Measurements from ENCODE around the gene NLGN1. TPM values are rescaled to one million over a fixed set of nuclear protein-coding genes. Genes with fewer than 3 reads are reported as not detected.
A peak's percentile ranks its signal among the peaks of the same experiment; 100 is the strongest.

The NLGN1 gene
- total RNA-seq, 1 experiment from 2014 or later = 3.2 TPM

- no peaks in the 10 kb centered on the region; the same call in 1 of the 2 replicates for H3K4me1 ChIP-seq (replicated peaks)
- H3K4me3 ChIP-seq = no peak overlapping the region
- no peak overlapping the region for H3K27ac ChIP-seq
- no peaks in the 10 kb centered on the region for H3K36me3 ChIP-seq
- DNase-seq (ENCODE audit: low read depth in 1 of 2, low spot score in 2 of 2) = peak in 1 of 2 experiments; percentile 16
- no peaks in the 10 kb centered on the region for H3K27me3 ChIP-seq (replicated peaks)
- H3K9me3 ChIP-seq (replicated peaks) = no peaks in the 10 kb centered on the region
These were observed 595.8 kb downstream of the NLGN1 start for GRCh38 chr3:173993299-173993698.

- H3K9me3 ChIP-seq (replicated peaks) = no peaks in the 10 kb centered on the region
- H3K36me3 ChIP-seq = no peaks in the 10 kb centered on the region
- DNase-seq (ENCODE audit: low read depth in 1 of 2, low spot score in 2 of 2) = no peak
- no peak overlapping the region for H3K27ac ChIP-seq
- no peaks in the 10 kb centered on the region for H3K27me3 ChIP-seq (replicated peaks)
- no peak overlapping the region for H3K4me3 ChIP-seq
- H3K4me1 ChIP-seq (replicated peaks) = no peaks in the 10 kb centered on the region
These were observed 603.1 kb downstream of the NLGN1 start for GRCh38 chr3:174000675-174001074.

- Histone ChIP-seq H3K36me3 (no peaks in the 10 kb centered on the region), H3K9me3 (replicated peaks) (no peaks in the 10 kb centered on the region), H3K27me3 (replicated peaks) (no peaks in the 10 kb centered on the region), H3K27ac (no peak overlapping the region), H3K4me3 (no peak overlapping the region), H3K4me1 (replicated peaks) (no peaks in the 10 kb centered on the region)
- no peak for DNase-seq (ENCODE audit: low read depth in 1 of 2, low spot score in 2 of 2)
These were observed 605.0 kb downstream of the NLGN1 start for GRCh38 chr3:174002543-174002942.

- no peak for DNase-seq (ENCODE audit: low read depth in 1 of 2, low spot score in 2 of 2)
- Histone ChIP-seq H3K4me1 (replicated peaks) (no peaks in the 10 kb centered on the region), H3K36me3 (no peaks in the 10 kb centered on the region), H3K4me3 (no peak overlapping the region), H3K9me3 (replicated peaks) (no peaks in the 10 kb centered on the region), H3K27ac (no peak overlapping the region), H3K27me3 (replicated peaks) (no peaks in the 10 kb centered on the region)
These were observed 613.4 kb downstream of the NLGN1 start for GRCh38 chr3:174010907-174011306.

- H3K27ac ChIP-seq = no peak overlapping the region
These were observed 618.6 kb downstream of the NLGN1 start for GRCh38 chr3:174016186-174016585.

GRCh38 chr3:174020156-174020555 is 622.6 kb downstream of the NLGN1 start:
- H3K4me1 ChIP-seq (replicated peaks) = no peaks in the 10 kb centered on the region
- no peak overlapping the region for H3K4me3 ChIP-seq
- H3K36me3 ChIP-seq = no peaks in the 10 kb centered on the region
- DNase-seq (ENCODE audit: low read depth in 1 of 2, low spot score in 2 of 2) = no peak
- H3K9me3 ChIP-seq (replicated peaks) = no peaks in the 10 kb centered on the region
- no peak overlapping the region for H3K27ac ChIP-seq
- no peaks in the 10 kb centered on the region for H3K27me3 ChIP-seq (replicated peaks)

More at GRCh38 chr3:174016186-174016585, 618.6 kb downstream of the NLGN1 start:
- DNase-seq (ENCODE audit: low read depth in 1 of 2, low spot score in 2 of 2) = no peak
- Histone ChIP-seq H3K9me3 (replicated peaks) (no peaks in the 10 kb centered on the region), H3K27me3 (replicated peaks) (no peaks in the 10 kb centered on the region), H3K4me3 (no peak overlapping the region), H3K4me1 (replicated peaks) (no peaks in the 10 kb centered on the region), H3K36me3 (no peaks in the 10 kb centered on the region)

- H3K36me3 ChIP-seq = no peaks in the 10 kb centered on the region
- no peaks in the 10 kb centered on the region for H3K27me3 ChIP-seq (replicated peaks)
- no peak for DNase-seq (ENCODE audit: low read depth in 1 of 2, low spot score in 2 of 2)
- no peaks in the 10 kb centered on the region for H3K9me3 ChIP-seq (replicated peaks)
- no peak overlapping the region for H3K27ac ChIP-seq
- H3K4me1 ChIP-seq (replicated peaks) = no peaks in the 10 kb centered on the region
- H3K4me3 ChIP-seq = no peak overlapping the region
These were observed 625.9 kb downstream of the NLGN1 start for GRCh38 chr3:174023421-174023820.

GRCh38 chr3:174028673-174029072 is 631.1 kb downstream of the NLGN1 start:
- Histone ChIP-seq H3K4me3 (no peak overlapping the region), H3K4me1 (replicated peaks) (no peaks in the 10 kb centered on the region), H3K9me3 (replicated peaks) (no peaks in the 10 kb centered on the region), H3K27me3 (replicated peaks) (no peaks in the 10 kb centered on the region), H3K27ac (no peak overlapping the region), H3K36me3 (no peaks in the 10 kb centered on the region)
- DNase-seq (ENCODE audit: low read depth in 1 of 2, low spot score in 2 of 2) = no peak

GRCh38 chr3:174035328-174035886 is 637.9 kb downstream of the NLGN1 start:
- no peaks in the 10 kb centered on the region for H3K27me3 ChIP-seq (replicated peaks)
- no peaks in the 10 kb centered on the region for H3K9me3 ChIP-seq (replicated peaks)
- no peak overlapping the region for H3K4me3 ChIP-seq
- no peaks in the 10 kb centered on the region for H3K36me3 ChIP-seq
- H3K4me1 ChIP-seq (replicated peaks) = no peaks in the 10 kb centered on the region
- H3K27ac ChIP-seq = no peak overlapping the region
- DNase-seq (ENCODE audit: low read depth in 1 of 2, low spot score in 2 of 2) = no peak

- Histone ChIP-seq H3K9me3 (replicated peaks) (no peaks in the 10 kb centered on the region), H3K4me1 (replicated peaks) (no peaks in the 10 kb centered on the region), H3K27ac (no peak overlapping the region), H3K36me3 (no peaks in the 10 kb centered on the region), H3K4me3 (no peak overlapping the region), H3K27me3 (replicated peaks) (no peaks in the 10 kb centered on the region)
- DNase-seq (ENCODE audit: low read depth in 1 of 2, low spot score in 2 of 2) = no peak
These were observed 648.8 kb downstream of the NLGN1 start for GRCh38 chr3:174046311-174046710.

- H3K27ac ChIP-seq = no peak overlapping the region
- no peaks in the 10 kb centered on the region for H3K4me1 ChIP-seq (replicated peaks)
- H3K4me3 ChIP-seq = no peak overlapping the region
- H3K9me3 ChIP-seq (replicated peaks) = no peaks in the 10 kb centered on the region
- no peaks in the 10 kb centered on the region for H3K27me3 ChIP-seq (replicated peaks)
- no peaks in the 10 kb centered on the region for H3K36me3 ChIP-seq
- no peak for DNase-seq (ENCODE audit: low read depth in 1 of 2, low spot score in 2 of 2)
These were observed 651.9 kb downstream of the NLGN1 start for GRCh38 chr3:174049472-174049871.

GRCh38 chr3:174051191-174051590 is 653.6 kb downstream of the NLGN1 start:
- Histone ChIP-seq H3K27me3 (replicated peaks) (no peaks in the 10 kb centered on the region), H3K4me1 (replicated peaks) (no peaks in the 10 kb centered on the region), H3K4me3 (no peak overlapping the region), H3K9me3 (replicated peaks) (no peaks in the 10 kb centered on the region), H3K36me3 (no peaks in the 10 kb centered on the region), H3K27ac (no peak overlapping the region)
- DNase-seq (ENCODE audit: low read depth in 1 of 2, low spot score in 2 of 2) = no peak

- no peak overlapping the region for H3K27ac ChIP-seq
- H3K36me3 ChIP-seq = no peaks in the 10 kb centered on the region
- no peaks in the 10 kb centered on the region for H3K4me1 ChIP-seq (replicated peaks)
- no peaks in the 10 kb centered on the region for H3K27me3 ChIP-seq (replicated peaks)
- DNase-seq (ENCODE audit: low read depth in 1 of 2, low spot score in 2 of 2) = no peak
- no peak overlapping the region for H3K4me3 ChIP-seq
- no peaks in the 10 kb centered on the region for H3K9me3 ChIP-seq (replicated peaks)
These were observed 661.3 kb downstream of the NLGN1 start for GRCh38 chr3:174058804-174059203.

- Histone ChIP-seq H3K4me1 (replicated peaks) (no peaks in the 10 kb centered on the region), H3K4me3 (no peak overlapping the region), H3K27ac (no peak overlapping the region), H3K27me3 (replicated peaks) (no peaks in the 10 kb centered on the region), H3K36me3 (no peaks in the 10 kb centered on the region), H3K9me3 (replicated peaks) (no peaks in the 10 kb centered on the region)
- no peak for DNase-seq (ENCODE audit: low read depth in 1 of 2, low spot score in 2 of 2)
These were observed 662.9 kb downstream of the NLGN1 start for GRCh38 chr3:174060431-174060830.

GRCh38 chr3:174061162-174061561 is 663.6 kb downstream of the NLGN1 start:
- H3K9me3 ChIP-seq (replicated peaks) = no peaks in the 10 kb centered on the region
- no peak for DNase-seq (ENCODE audit: low read depth in 1 of 2, low spot score in 2 of 2)
- H3K4me3 ChIP-seq = no peak overlapping the region
- no peaks in the 10 kb centered on the region for H3K4me1 ChIP-seq (replicated peaks)
- H3K27me3 ChIP-seq (replicated peaks) = no peaks in the 10 kb centered on the region
- H3K36me3 ChIP-seq = no peaks in the 10 kb centered on the region
- H3K27ac ChIP-seq = no peak overlapping the region

All from SJSA1 (cell line).